ENCODE measurements around the gene ZNF549.

The ZNF549 gene

DNA sequence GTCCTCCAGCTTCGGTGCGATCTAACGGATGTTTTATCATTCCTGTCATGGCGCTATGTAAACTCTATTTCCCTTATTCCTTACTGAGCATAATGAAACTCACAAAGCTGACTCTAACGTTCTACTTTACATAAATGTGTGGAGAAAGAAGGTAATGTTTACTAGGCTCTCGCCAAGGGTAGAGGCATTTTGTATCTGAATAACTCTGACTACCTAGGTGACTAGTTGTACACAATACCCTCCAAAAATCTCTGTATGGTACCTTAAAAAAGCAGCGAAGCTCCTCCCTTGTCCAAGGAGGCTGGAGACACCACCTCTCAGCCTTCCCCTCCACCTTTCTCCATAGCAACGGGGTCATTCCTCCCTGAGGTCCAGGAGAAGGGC is 72.2 kb downstream of the ZNF549 start:
- DNase-seq (ENCODE audit: low read depth in 2 of 2) = no peak
- peak overlapping the region; percentile 87 to 89 for H3K4me3 ChIP-seq (replicated peaks in 1 of 2; ENCODE audit: low read depth in 2 of 2, low read length in 2 of 2)
- TF ChIP-seq, protein P1, sequence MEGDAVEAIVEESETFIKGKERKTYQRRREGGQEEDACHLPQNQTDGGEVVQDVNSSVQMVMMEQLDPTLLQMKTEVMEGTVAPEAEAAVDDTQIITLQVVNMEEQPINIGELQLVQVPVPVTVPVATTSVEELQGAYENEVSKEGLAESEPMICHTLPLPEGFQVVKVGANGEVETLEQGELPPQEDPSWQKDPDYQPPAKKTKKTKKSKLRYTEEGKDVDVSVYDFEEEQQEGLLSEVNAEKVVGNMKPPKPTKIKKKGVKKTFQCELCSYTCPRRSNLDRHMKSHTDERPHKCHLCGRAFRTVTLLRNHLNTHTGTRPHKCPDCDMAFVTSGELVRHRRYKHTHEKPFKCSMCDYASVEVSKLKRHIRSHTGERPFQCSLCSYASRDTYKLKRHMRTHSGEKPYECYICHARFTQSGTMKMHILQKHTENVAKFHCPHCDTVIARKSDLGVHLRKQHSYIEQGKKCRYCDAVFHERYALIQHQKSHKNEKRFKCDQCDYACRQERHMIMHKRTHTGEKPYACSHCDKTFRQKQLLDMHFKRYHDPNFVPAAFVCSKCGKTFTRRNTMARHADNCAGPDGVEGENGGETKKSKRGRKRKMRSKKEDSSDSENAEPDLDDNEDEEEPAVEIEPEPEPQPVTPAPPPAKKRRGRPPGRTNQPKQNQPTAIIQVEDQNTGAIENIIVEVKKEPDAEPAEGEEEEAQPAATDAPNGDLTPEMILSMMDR (IDR thresholded peaks at IDR 0.05; ENCODE audit: low read depth, low read length) = no peak

DNA sequence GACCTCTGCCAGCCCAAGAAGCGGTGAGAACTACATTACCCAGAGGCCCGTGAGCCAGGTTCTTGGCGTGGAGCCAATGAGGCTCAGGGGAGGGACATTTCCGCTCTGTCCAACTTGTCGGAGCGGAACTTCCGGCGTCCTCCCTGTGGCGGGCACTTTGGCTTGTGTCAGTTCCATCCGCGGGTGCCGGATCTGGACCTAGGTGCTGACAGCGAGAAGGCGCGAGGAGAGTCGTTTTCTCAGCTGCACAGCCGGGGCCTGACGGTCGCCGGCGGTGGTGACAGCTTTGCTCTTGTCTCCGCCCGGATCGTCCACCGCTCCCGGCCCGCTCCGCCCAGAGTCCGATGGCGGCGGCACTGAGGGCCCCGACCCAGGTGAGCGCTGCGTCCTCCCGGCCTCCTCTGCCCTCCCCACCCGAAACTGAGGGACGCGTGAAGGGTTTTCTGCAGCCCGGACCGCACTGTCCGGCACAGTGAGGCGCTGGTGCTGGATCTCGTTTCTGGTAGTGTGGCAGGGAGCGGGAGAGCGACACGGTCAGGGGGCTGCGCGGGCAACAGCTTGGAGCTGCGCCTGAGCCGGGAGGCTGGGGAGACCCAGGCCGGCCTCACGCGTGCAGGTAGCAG is 72.7 kb downstream of the ZNF549 start, which contains the start of gene ZNF530:
TSS of gene ZNF530 (plus strand) at position 125 of the 623 bp plus-strand sequence. CDS start 4,461 bp downstream, outside the sequence.
- H3K4me3 ChIP-seq (replicated peaks in 1 of 2; ENCODE audit: low read depth in 2 of 2, low read length in 2 of 2) = peak within 1 kb of the TSS; percentile 87 to 89
- TF ChIP-seq, protein P1 (IDR thresholded peaks at IDR 0.05; ENCODE audit: low read depth, low read length) = no peak
- DNase-seq (ENCODE audit: low read depth in 2 of 2) = peak; percentile 93

DNA sequence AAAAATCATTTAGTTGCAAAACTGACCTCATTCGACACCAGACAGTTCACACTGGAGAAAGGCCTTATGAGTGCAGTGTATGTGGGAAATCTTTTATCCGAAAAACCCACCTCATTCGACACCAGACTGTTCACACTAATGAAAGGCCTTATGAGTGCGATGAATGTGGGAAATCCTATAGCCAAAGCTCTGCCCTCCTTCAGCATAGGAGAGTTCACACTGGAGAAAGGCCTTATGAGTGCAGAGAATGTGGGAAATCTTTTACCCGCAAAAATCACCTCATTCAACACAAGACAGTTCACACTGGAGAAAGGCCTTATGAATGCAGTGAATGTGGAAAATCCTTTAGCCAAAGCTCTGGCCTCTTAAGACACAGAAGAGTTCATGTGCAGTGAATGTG is 79.8 kb downstream of the ZNF549 start:
- no peak overlapping the region for H3K4me3 ChIP-seq (replicated peaks in 1 of 2; ENCODE audit: low read depth in 2 of 2, low read length in 2 of 2)
- TF ChIP-seq, protein P1 (IDR thresholded peaks at IDR 0.05; ENCODE audit: low read depth, low read length) = no peak
- DNase-seq (ENCODE audit: low read depth in 2 of 2) = no peak
